SK-N-SH (cell line): Measurements from ENCODE around the gene DNAJB7. TPM values are rescaled to one million over a fixed set of nuclear protein-coding genes. Genes with fewer than 3 reads are reported as not detected.

Source experiments
- CTCF ChIA-PET: fragments of 300-600, 350-600 bp; formaldehyde crosslinking; extraction: SDS; loops from one replicate; lab custom pipeline; 2021; lab: Yijun Ruan, JAX
- POLR2A ChIA-PET: fragments of 350-600 bp; sonication (Branson Sonifier 250); formaldehyde crosslinking; extraction: SDS; loops from one replicate; lab custom pipeline; 2020; ENCODE audit warnings: antibody characterized with exemption, inconsistent platforms; lab: Yijun Ruan, JAX
- DNase-seq: peaks from one replicate; pipeline ENCODE4 v3.0.0; 2012
- H2AFZ ChIP-seq: fragments of 200-600 bp; sonication (generic); 2 replicates; pipeline ENCODE4 v1.8.1; 2016; ENCODE audit warnings: antibody characterized with exemption, mild to moderate bottlenecking, low read depth
- H3F3A ChIP-seq: fragments of 200-600 bp; sonication (generic); replicated peaks from 2 replicates; pipeline ENCODE3; 2016; ENCODE audit warnings: antibody characterized with exemption, mild to moderate bottlenecking; ENCODE audit not compliant: insufficient read depth
- H3K27ac ChIP-seq, 2 experiments: fragments of 200-500 bp in 1 of 2; fragments of 200-600 bp in 1 of 2; sonication (Bioruptor generic) in 1 of 2; sonication (generic), shearing (Covaris generic) in 1 of 2; 2 replicates each; pipeline versions ENCODE4 v1.5.1 to v1.6.1; 2014 to 2016; ENCODE audit warnings: low read depth in 2 of 2, inconsistent platforms in 1 of 2, low read length in 1 of 2, mild to moderate bottlenecking in 1 of 2, mixed read lengths in 1 of 2
- H3K27me3 ChIP-seq: fragments of 200-600 bp; sonication (generic), shearing (Covaris generic); 2 replicates; pipeline ENCODE4 v1.6.1; 2016; ENCODE audit warnings: mixed run types; ENCODE audit not compliant: insufficient read depth
- H3K36me3 ChIP-seq, 2 experiments: fragments of 200-500 bp in 1 of 2; fragments of 200-600 bp in 1 of 2; sonication (Bioruptor generic) in 1 of 2; sonication (generic) in 1 of 2; replicated peaks in 1 of 2; 2 replicates each; pipeline versions ENCODE3 to v1.5.1; 2014 to 2016; ENCODE audit warnings: low read length in 1 of 2, mild to moderate bottlenecking in 1 of 2; ENCODE audit not compliant: insufficient read depth in 2 of 2, control insufficient read depth in 1 of 2
- H3K4me1 ChIP-seq, 2 experiments: fragments of 200-500 bp in 1 of 2; fragments of 200-600 bp in 1 of 2; sonication (Bioruptor generic) in 1 of 2; sonication (generic), shearing (Covaris generic) in 1 of 2; 2 replicates each; pipeline versions ENCODE4 v1.5.1 to v1.6.1; 2014 to 2016; ENCODE audit warnings: low read depth in 1 of 2, low read length in 1 of 2, mixed run types in 1 of 2; ENCODE audit not compliant: insufficient read depth in 2 of 2, control insufficient read depth in 1 of 2
- H3K4me2 ChIP-seq: fragments of 200-600 bp; sonication (generic), shearing (Covaris generic); 2 replicates; pipeline ENCODE4 v1.6.1; 2017; ENCODE audit warnings: mixed run types
- H3K4me3 ChIP-seq, 2 experiments: fragments of 200-500 bp in 1 of 2; fragments of 200-600 bp in 1 of 2; sonication (Bioruptor generic) in 1 of 2; sonication (generic), shearing (Covaris generic) in 1 of 2; 2 replicates each; pipeline versions ENCODE4 v1.5.1 to v1.8.1; 2014 to 2016; ENCODE audit warnings: low read depth in 2 of 2, inconsistent platforms in 1 of 2, low read length in 1 of 2, mild to moderate bottlenecking in 1 of 2, mixed read lengths in 1 of 2, moderate library complexity in 1 of 2
- H3K79me2 ChIP-seq: fragments of 200-600 bp; sonication (generic); 2 replicates; pipeline ENCODE4 v1.8.1; 2017; ENCODE audit warnings: mild to moderate bottlenecking; ENCODE audit not compliant: insufficient read depth
- H3K9ac ChIP-seq: fragments of 200-600 bp; sonication (generic); 2 replicates; pipeline ENCODE4 v1.6.1; 2017; ENCODE audit warnings: mixed run types
- H3K9me2 ChIP-seq: fragments of 200-600 bp; sonication (generic); 2 replicates; pipeline ENCODE4 v1.6.1; 2017; ENCODE audit warnings: mixed run types
- H3K9me3 ChIP-seq: fragments of 200-600 bp; sonication (generic); 2 replicates; pipeline ENCODE4 v1.6.1; 2017; ENCODE audit warnings: mixed run types, mild to moderate bottlenecking, moderate library complexity
- H4K20me1 ChIP-seq: fragments of 200-600 bp; sonication (generic); 2 replicates; pipeline ENCODE4 v1.6.1; 2017; ENCODE audit warnings: mild to moderate bottlenecking, mixed run types; ENCODE audit not compliant: insufficient read depth
- EZH2phosphoT487 ChIP-seq: fragments of 200-600 bp; sonication (generic); IDR thresholded peaks from 2 replicates; pipeline ENCODE4 v1.6.1; 2017; ENCODE audit warnings: low read depth, mixed run types, mild to moderate bottlenecking, antibody characterized with exemption, moderate library complexity, borderline replicate concordance
- FOXM1 ChIP-seq: IDR thresholded peaks from 2 replicates; pipeline ENCODE4 v1.4.0; 2012; ENCODE audit warnings: low read depth, mild to moderate bottlenecking
- MXI1 ChIP-seq: IDR thresholded peaks from 2 replicates; pipeline ENCODE4 v1.6.1; 2012; ENCODE audit warnings: mild to moderate bottlenecking, low read depth, low read length, improper control_type of control experiment
- RAD21 ChIP-seq: IDR thresholded peaks from 2 replicates; pipeline ENCODE4 v1.6.1; 2012; ENCODE audit warnings: mild to moderate bottlenecking, low read length
- RFX5 ChIP-seq: IDR thresholded peaks from 2 replicates; pipeline ENCODE4 v1.6.1; 2012; ENCODE audit warnings: mild to moderate bottlenecking, improper control_type of control experiment, low read length
- SIN3A ChIP-seq: IDR thresholded peaks from 2 replicates; pipeline ENCODE4 v1.6.1; 2012; ENCODE audit warnings: low read depth, mild to moderate bottlenecking, low read length, moderate library complexity, borderline replicate concordance
- TCF12 ChIP-seq: IDR thresholded peaks from 2 replicates; pipeline ENCODE4 v1.4.0; 2012
- TEAD4 ChIP-seq: IDR thresholded peaks from 2 replicates; pipeline ENCODE4 v1.4.0; 2012; ENCODE audit warnings: mild to moderate bottlenecking, borderline replicate concordance; ENCODE audit not compliant: insufficient read depth
- WGBS: methylation state at CpG from one replicate; pipeline ENCODE4 v1.1.6; 2017; ENCODE audit warnings: low lambda C conversion rate; 5-methylcytosine and 5-hydroxymethylcytosine counted together
- polyA plus RNA-seq, 3 experiments: library from polyadenylated mRNA; depleted of rRNA; stranded (reverse); fragments of >200 nt; gene quantifications; 2 replicates each; pipeline ENCODE4 v1.2.3, GENCODE V29; 2012
- TF ChIP-seq, protein P1 (sequence below): IDR thresholded peaks from 2 replicates; pipeline ENCODE4 v1.4.0; 2012; ENCODE audit warnings: low read depth, borderline replicate concordance
- TF ChIP-seq, protein P2 (sequence below): fragments of 200-600 bp; sonication (generic); IDR thresholded peaks from 2 replicates; pipeline ENCODE4 v1.6.1; 2017; ENCODE audit warnings: antibody characterized with exemption, mild to moderate bottlenecking, moderate library complexity
- TF ChIP-seq, protein P3 (sequence below): IDR thresholded peaks from 2 replicates; pipeline ENCODE4; 2012
- TF ChIP-seq, protein P4 (sequence below): IDR thresholded peaks from 2 replicates; pipeline ENCODE4 v1.6.1; 2012; ENCODE audit warnings: mild to moderate bottlenecking, low read depth, low read length, moderate library complexity

Gene DNAJB7
- polyA plus RNA-seq, 1 of the 3 experiments (the other 2 are of a cell fraction) = not detected

DNA sequence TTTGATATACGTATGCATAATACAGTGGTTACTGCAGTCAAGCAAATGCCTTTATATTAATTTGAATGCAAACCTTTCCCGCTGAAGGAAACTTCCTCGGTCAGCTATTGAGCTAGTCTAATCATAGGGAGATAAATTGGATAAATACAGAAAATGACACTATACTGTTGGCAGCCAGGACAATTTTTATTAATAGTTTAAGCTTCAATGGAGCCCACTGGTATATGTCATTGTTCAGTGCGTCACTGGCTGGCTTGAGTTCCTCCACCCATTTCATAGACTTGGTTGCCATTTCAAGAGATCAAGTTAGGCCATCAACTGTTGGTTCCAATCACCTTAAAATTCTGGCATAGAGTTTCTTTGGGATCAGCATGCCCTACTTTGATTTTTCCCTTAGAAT, 32.5 kb upstream of the DNAJB7 start:
- whole genome bisulfite sequencing = 97% methylated on average over 4 of the region's 4 CpGs
- H4K20me1 ChIP-seq = no peaks in the 10 kb centered on the region
- no peaks in the 10 kb centered on the region for H3K9me2 ChIP-seq
- H3K36me3 ChIP-seq = peaks cover 0 to 2% of the 10 kb centered on the region in 2 experiments
- POLR2A ChIA-PET = no interaction called here
- no peak overlapping the region for H2AFZ ChIP-seq
- no peaks in the 10 kb centered on the region for H3K79me2 ChIP-seq
- no peak for DNase-seq
- no peaks in the 10 kb centered on the region for H3K27me3 ChIP-seq
- H3K4me2 ChIP-seq = no peak overlapping the region
- H3K9ac ChIP-seq = no peak overlapping the region
- CTCF ChIA-PET = no interaction called here
- no peak overlapping the region for H3K27ac ChIP-seq
- no peak overlapping the region for H3K4me3 ChIP-seq
- no peaks in the 10 kb centered on the region for H3F3A ChIP-seq
- H3K4me1 ChIP-seq = no peaks in the 10 kb centered on the region
- TF ChIP-seq, protein P1, sequence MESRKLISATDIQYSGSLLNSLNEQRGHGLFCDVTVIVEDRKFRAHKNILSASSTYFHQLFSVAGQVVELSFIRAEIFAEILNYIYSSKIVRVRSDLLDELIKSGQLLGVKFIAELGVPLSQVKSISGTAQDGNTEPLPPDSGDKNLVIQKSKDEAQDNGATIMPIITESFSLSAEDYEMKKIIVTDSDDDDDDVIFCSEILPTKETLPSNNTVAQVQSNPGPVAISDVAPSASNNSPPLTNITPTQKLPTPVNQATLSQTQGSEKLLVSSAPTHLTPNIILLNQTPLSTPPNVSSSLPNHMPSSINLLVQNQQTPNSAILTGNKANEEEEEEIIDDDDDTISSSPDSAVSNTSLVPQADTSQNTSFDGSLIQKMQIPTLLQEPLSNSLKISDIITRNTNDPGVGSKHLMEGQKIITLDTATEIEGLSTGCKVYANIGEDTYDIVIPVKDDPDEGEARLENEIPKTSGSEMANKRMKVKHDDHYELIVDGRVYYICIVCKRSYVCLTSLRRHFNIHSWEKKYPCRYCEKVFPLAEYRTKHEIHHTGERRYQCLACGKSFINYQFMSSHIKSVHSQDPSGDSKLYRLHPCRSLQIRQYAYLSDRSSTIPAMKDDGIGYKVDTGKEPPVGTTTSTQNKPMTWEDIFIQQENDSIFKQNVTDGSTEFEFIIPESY = no peak
- no peak for TF ChIP-seq SIN3A
- TF ChIP-seq FOXM1 = no peak
- TF ChIP-seq RFX5 = no peak
- no peaks in the 10 kb centered on the region for H3K9me3 ChIP-seq

DNA sequence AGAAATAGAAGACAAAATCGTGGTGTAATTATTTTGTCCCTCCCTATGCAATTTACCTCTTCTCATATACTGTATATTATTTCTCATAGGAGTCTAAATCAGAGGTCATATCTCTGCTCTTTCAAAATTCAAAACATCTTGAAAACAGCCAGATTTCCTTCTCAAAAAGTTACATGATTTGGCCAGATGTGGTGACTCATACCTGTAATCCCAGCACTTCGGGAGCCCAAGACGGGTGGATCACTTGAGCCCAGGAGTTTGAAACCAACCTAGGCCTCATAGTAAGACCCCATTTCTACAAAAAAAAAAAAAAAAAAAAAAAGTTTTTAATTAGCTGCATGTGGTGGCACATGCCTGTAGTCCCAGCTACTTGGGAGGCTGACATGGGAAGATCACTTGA, 29.0 kb upstream of the DNAJB7 start:
- Histone ChIP-seq H3K36me3 (peaks cover 0 to 18% of the 10 kb centered on the region in 2 experiments), H3K4me3 (no peak overlapping the region), H3K9ac (no peak overlapping the region), H3F3A (no peaks in the 10 kb centered on the region), H3K4me1 (no peaks in the 10 kb centered on the region), H3K9me3 (no peaks in the 10 kb centered on the region), H2AFZ (no peak overlapping the region), H3K9me2 (no peaks in the 10 kb centered on the region), H4K20me1 (no peaks in the 10 kb centered on the region), H3K4me2 (no peak overlapping the region), H3K27ac (no peak overlapping the region), H3K79me2 (no peaks in the 10 kb centered on the region), H3K27me3 (no peaks in the 10 kb centered on the region)
- DNase-seq = no peak
- POLR2A ChIA-PET = interaction anchor here (0.7 kb wide), 1 partner anchor 81 kb away, joined by 4 read pairs; no protein-coding TSS in a partner anchor
- TF ChIP-seq SIN3A (no peak), RAD21 (no peak), TCF12 (no peak), TEAD4 (no peak), MXI1 (no peak), EZH2phosphoT487 (no peak)
- TF ChIP-seq, protein P2, sequence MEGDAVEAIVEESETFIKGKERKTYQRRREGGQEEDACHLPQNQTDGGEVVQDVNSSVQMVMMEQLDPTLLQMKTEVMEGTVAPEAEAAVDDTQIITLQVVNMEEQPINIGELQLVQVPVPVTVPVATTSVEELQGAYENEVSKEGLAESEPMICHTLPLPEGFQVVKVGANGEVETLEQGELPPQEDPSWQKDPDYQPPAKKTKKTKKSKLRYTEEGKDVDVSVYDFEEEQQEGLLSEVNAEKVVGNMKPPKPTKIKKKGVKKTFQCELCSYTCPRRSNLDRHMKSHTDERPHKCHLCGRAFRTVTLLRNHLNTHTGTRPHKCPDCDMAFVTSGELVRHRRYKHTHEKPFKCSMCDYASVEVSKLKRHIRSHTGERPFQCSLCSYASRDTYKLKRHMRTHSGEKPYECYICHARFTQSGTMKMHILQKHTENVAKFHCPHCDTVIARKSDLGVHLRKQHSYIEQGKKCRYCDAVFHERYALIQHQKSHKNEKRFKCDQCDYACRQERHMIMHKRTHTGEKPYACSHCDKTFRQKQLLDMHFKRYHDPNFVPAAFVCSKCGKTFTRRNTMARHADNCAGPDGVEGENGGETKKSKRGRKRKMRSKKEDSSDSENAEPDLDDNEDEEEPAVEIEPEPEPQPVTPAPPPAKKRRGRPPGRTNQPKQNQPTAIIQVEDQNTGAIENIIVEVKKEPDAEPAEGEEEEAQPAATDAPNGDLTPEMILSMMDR = no peak
- TF ChIP-seq, protein P3, sequence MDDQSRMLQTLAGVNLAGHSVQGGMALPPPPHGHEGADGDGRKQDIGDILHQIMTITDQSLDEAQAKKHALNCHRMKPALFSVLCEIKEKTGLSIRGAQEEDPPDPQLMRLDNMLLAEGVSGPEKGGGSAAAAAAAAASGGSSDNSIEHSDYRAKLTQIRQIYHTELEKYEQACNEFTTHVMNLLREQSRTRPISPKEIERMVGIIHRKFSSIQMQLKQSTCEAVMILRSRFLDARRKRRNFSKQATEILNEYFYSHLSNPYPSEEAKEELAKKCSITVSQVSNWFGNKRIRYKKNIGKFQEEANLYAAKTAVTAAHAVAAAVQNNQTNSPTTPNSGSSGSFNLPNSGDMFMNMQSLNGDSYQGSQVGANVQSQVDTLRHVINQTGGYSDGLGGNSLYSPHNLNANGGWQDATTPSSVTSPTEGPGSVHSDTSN = no peak
- TF ChIP-seq, protein P4, sequence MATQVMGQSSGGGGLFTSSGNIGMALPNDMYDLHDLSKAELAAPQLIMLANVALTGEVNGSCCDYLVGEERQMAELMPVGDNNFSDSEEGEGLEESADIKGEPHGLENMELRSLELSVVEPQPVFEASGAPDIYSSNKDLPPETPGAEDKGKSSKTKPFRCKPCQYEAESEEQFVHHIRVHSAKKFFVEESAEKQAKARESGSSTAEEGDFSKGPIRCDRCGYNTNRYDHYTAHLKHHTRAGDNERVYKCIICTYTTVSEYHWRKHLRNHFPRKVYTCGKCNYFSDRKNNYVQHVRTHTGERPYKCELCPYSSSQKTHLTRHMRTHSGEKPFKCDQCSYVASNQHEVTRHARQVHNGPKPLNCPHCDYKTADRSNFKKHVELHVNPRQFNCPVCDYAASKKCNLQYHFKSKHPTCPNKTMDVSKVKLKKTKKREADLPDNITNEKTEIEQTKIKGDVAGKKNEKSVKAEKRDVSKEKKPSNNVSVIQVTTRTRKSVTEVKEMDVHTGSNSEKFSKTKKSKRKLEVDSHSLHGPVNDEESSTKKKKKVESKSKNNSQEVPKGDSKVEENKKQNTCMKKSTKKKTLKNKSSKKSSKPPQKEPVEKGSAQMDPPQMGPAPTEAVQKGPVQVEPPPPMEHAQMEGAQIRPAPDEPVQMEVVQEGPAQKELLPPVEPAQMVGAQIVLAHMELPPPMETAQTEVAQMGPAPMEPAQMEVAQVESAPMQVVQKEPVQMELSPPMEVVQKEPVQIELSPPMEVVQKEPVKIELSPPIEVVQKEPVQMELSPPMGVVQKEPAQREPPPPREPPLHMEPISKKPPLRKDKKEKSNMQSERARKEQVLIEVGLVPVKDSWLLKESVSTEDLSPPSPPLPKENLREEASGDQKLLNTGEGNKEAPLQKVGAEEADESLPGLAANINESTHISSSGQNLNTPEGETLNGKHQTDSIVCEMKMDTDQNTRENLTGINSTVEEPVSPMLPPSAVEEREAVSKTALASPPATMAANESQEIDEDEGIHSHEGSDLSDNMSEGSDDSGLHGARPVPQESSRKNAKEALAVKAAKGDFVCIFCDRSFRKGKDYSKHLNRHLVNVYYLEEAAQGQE = no peak
- CTCF ChIA-PET = no interaction called here
- 98% methylated on average over 3 of the region's 3 CpGs for WGBS
